HG03575 (cell line): Measurements from ENCODE around the gene ZMYND8.

Source experiments
- ATAC-seq: cut with Tn5 transposase; IDR thresholded peaks from one replicate; pipeline ENCODE4 v1.9.1; 2021; ENCODE audit not compliant: unreplicated experiment, insufficient number of reproducible peaks, low FRiP score; ENCODE audit errors: extremely low read depth

ZMYND8 gene

GRCh38 chr20:47338131-47338628 lies 18.3 kb downstream of the ZMYND8 start:
- ATAC-seq = no peak

- no peak for ATAC-seq
These were observed 19.1 kb downstream of the ZMYND8 start for GRCh38 chr20:47337413-47337812.

GRCh38 chr20:47336129-47336754 lies 20.3 kb downstream of the ZMYND8 start:
- no peak for ATAC-seq

- no peak for ATAC-seq
These were observed 21.0 kb downstream of the ZMYND8 start for GRCh38 chr20:47335251-47336128.

GRCh38 chr20:47334022-47334551 lies 22.4 kb downstream of the ZMYND8 start:
- ATAC-seq = no peak

GRCh38 chr20:47332381-47333206 lies 23.9 kb downstream of the ZMYND8 start:
- no peak for ATAC-seq

GRCh38 chr20:47330933-47331708 lies 25.4 kb downstream of the ZMYND8 start:
- no peak for ATAC-seq

- ATAC-seq = no peak
These were observed 26.4 kb downstream of the ZMYND8 start for GRCh38 chr20:47330071-47330470.

- no peak for ATAC-seq
These were observed 28.4 kb downstream of the ZMYND8 start for GRCh38 chr20:47328129-47328528.

- ATAC-seq = no peak
These were observed 28.8 kb downstream of the ZMYND8 start for GRCh38 chr20:47327711-47328110.

- no peak for ATAC-seq
These were observed 29.7 kb downstream of the ZMYND8 start for GRCh38 chr20:47326658-47327268.

GRCh38 chr20:47325242-47325641 lies 31.3 kb downstream of the ZMYND8 start:
- ATAC-seq = no peak

- no peak for ATAC-seq
These were observed 35.3 kb downstream of the ZMYND8 start for GRCh38 chr20:47320990-47321805.

GRCh38 chr20:47319517-47320252 lies 36.8 kb downstream of the ZMYND8 start:
- no peak for ATAC-seq

GRCh38 chr20:47318586-47319516 lies 37.6 kb downstream of the ZMYND8 start:
- ATAC-seq = no peak
